RWPE1 (cell line): ENCODE data around the gene KCNK5.

Experiments
- CTCF ChIA-PET: fragments of 350-600 bp; sonication (Branson Sonifier 250); formaldehyde crosslinking; extraction: SDS; loops from one replicate; lab custom pipeline; 2021; lab: Yijun Ruan, JAX
- POLR2A ChIA-PET: fragments of 400-600 bp; formaldehyde crosslinking; extraction: SDS; loops from one replicate; lab custom pipeline; 2020; ENCODE audit warnings: antibody characterized with exemption; ENCODE audit not compliant: low non-redundant PET; lab: Yijun Ruan, JAX
- DNase-seq: peaks from one replicate; pipeline ENCODE4 v3.0.0; 2012; ENCODE audit warnings: low spot score
- H3K27ac ChIP-seq: fragments of 450-650 bp; 2 replicates; pipeline ENCODE4 v1.5.1; 2017
- TF ChIP-seq, protein P1 (sequence below): fragments of 450-650 bp; conservative IDR thresholded peaks from 2 replicates; pipeline ENCODE4 v1.5.1; 2017; ENCODE audit warnings: low read depth, mild to moderate bottlenecking

KCNK5 gene

DNA sequence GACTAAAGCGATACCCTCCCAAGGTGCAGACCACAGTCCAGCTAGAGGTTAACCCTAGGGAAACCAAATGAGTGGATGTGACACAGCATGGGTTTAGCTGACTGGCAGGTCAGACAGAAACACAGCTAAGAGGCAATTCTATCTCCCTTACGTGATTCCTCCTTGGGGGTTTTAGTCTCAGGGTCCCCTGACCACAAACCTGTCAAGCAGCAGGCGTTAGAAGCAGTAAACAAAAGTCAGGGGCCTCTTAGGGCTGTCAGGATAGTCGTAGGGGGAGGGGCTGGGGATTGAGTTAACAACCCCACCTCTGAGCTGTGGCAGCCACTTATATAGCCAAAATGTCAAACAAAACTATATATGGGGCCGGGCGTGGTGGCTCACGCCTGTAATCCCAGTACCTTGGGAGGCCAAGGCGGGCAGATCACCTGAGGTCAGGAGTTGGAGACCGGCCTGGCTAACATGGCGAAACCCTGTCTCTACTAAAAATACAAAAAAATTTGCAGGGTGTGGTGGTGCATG is 13.6 kb downstream of the KCNK5 start:
- POLR2A ChIA-PET, result interaction anchor here (0.7 kb wide), 1 partner anchor 42 kb away, joined by 3 read pairs; no protein-coding TSS in a partner anchor
- TF ChIP-seq, protein P1, sequence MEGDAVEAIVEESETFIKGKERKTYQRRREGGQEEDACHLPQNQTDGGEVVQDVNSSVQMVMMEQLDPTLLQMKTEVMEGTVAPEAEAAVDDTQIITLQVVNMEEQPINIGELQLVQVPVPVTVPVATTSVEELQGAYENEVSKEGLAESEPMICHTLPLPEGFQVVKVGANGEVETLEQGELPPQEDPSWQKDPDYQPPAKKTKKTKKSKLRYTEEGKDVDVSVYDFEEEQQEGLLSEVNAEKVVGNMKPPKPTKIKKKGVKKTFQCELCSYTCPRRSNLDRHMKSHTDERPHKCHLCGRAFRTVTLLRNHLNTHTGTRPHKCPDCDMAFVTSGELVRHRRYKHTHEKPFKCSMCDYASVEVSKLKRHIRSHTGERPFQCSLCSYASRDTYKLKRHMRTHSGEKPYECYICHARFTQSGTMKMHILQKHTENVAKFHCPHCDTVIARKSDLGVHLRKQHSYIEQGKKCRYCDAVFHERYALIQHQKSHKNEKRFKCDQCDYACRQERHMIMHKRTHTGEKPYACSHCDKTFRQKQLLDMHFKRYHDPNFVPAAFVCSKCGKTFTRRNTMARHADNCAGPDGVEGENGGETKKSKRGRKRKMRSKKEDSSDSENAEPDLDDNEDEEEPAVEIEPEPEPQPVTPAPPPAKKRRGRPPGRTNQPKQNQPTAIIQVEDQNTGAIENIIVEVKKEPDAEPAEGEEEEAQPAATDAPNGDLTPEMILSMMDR, result no peak
- H3K27ac ChIP-seq, result peak overlapping the region; percentile 61
- CTCF ChIA-PET, result no interaction called here
- no peak for DNase-seq

DNA sequence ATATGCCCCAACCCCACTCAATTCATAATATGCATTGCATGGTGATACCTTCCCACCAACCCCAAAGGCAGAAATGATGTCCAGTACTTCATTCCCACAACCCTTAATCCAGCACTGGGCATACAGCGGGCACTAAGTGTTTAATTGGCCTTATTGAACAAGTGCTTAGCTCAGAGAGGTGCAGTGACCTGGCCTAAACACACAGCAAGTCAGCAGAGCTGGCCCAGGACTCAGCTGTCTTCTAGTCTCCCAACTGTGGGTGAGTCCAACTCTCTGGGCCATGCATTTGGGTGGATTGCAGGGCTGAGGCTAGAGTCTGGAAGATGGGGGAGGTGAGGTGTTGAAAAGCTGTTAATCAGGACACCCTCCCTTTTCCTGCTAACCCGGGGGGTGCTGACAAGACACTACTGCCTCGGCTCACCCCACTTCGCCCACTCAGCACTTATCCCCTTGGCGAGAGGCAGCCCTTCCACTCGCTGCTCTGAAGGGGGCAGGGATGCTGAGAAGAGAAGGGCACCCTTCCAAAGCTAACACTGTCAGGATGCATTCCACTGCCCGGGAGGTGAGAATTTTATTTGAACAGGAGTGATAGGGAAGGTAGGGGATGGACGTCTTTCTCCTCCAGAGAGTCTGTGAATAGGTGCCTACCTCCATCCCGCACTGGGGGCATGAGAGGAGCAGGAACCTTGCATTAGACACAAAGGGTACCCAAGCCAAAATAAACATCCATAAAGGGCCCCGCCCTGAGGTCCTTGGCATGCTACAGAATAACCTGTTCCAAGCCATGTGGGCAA is 14.2 kb downstream of the KCNK5 start:
- no peak for DNase-seq
- ChIA-PET CTCF (no interaction called here), POLR2A (no interaction called here)
- peak overlapping the region; percentile 61 for H3K27ac ChIP-seq
- TF ChIP-seq, protein P1, result no peak

DNA sequence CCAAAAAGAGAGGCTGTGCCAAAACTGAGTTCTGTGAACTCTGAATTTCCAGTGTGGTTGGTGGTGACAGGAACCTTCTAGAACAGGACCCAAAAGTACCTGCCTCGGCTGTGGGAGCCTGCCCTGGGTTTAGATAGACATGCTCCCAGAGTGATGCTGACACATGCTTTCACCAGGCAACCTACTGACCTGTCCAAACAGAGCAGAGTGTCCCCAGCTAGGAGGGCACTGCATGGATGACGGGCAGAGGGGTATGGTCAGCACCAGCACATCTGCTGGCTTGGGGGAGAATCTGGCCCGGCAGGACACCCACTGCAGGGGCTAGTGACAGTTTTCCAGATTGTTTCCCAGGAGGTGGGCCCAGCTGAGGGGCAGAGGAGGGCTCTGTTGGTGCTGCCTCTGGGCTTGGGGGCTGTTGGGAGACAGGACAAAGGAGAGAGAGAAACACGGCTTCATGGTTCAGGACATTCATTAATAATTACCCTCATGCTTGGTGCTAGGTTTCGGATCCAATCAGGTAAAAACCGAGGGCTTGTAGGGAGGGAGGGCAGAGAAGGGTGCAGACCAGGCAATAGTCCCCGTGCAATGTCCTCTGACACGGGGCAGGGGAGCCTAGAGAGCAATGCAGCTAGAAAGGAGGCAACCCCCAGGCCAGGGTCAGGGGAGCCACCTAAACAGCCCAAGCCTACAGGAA is 15.0 kb downstream of the KCNK5 start:
- POLR2A ChIA-PET, result no interaction called here
- CTCF ChIA-PET, result no interaction called here

DNA sequence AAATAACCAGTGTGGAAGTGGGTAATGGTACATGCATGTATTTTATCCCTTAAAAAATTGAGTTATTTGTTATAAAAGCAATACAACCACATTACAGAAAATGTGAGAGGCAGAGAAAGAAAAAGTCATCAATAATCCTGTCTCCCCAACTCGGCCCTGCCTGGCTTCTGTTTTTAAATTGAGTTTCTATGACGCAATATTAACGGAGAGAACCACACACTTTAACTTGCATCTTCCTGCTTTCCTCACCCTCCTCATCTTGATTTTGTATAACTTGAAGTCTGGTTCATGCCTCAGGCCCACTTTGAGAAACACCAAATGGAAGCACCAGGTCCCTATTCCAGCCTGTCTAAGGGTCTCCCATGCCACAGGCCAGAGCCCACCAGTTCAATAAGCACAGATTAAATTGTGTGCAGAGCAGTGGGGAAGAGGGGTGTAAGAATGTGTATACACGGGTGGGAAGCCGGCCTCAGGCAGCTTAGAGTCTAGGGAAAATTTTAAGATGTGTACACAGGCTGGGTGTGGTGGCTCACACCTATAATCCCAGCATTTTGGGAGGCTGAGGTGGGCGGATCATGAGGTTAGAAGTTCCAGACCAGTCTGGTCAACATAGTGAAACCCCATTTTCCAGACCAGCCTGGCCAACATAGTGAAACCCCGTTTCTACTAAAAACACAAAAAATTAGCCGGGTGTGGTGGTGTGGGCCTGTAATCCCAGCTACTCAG is 15.9 kb downstream of the KCNK5 start:
- TF ChIP-seq, protein P1, result no peak
- ChIA-PET CTCF (interaction anchor here (1.0 kb wide), 1 partner anchor 9 kb away, joined by 3 read pairs; no protein-coding TSS in a partner anchor), POLR2A (no interaction called here)
- DNase-seq, result no peak
- H3K27ac ChIP-seq, result no peak overlapping the region

More for the DNA sequence above, 15.0 kb downstream of the KCNK5 start:
- peak overlapping the region; percentile 61; the same call in 1 of the 2 replicates for H3K27ac ChIP-seq
- DNase-seq, result no peak
- TF ChIP-seq, protein P1, result no peak

DNA sequence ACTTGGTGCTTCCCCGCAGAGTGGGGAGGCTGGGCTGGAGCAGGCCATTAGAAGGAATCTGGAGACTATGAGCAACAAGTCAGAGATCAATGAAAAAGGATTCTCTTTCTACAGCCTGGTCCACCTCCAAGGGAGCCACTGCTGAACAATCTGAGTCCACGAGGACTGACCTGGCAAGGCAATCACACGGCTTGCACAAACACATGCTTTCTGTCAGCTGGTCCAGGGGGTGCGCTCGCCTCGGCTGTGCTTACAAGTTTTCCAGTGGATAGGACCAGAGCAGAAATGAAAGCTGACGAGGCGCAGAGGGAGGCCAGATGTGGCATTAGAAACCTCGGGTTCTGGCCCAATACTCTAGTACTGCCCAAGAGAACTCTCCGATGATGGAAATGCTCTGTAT is 18.1 kb downstream of the KCNK5 start:
- TF ChIP-seq, protein P1, result no peak
- ChIA-PET POLR2A (no interaction called here), CTCF (no interaction called here)
- DNase-seq, result no peak
- H3K27ac ChIP-seq, result no peak overlapping the region

DNA sequence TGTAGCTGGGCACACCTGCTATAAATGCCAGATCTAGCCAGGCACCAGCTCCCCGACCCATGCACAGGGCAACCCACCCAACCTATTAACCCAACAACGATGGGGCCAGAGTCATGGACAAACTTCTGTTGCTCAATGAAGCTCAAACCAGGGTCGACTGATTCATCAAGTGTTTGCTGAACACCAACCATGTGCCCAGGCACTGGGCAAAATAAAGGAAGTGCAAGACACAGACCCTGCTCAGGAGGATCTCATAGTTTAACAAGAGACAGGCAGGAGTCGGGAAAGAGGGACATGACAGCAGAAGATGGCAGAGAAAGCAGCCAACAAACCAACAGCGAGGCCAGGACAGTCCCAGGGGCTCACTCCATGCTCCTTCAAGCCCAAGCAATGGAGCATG is 18.8 kb downstream of the KCNK5 start:
- no peak for DNase-seq
- H3K27ac ChIP-seq, result peak overlapping the region; percentile 65; the same call in 1 of the 2 replicates
- POLR2A ChIA-PET, result no interaction called here
- TF ChIP-seq, protein P1, result no peak
- CTCF ChIA-PET, result interaction anchor here (0.7 kb wide), 1 partner anchor 8 kb away, joined by 4 read pairs; no protein-coding TSS in a partner anchor
